IPS-15b (cell line): ENCODE data around the gene TOP1.
"Not testable (repeated sequence)": the region's sequence is repeated elsewhere in the genome, so short reads cannot be mapped to it uniquely, and the experiment has no call there.

Experiments used
- H3K27me3 ChIP-seq: one replicate; pipeline ENCODE4 v1.6.1; 2013; ENCODE audit warnings: low read length; ENCODE audit not compliant: control insufficient read depth, insufficient read depth
- H3K36me3 ChIP-seq: one replicate; pipeline ENCODE4 v1.6.1; 2013; ENCODE audit warnings: low read length; ENCODE audit not compliant: control insufficient read depth, insufficient read depth
- H3K4me1 ChIP-seq: one replicate; pipeline ENCODE4 v1.6.1; 2013; ENCODE audit warnings: mild to moderate bottlenecking, low read length; ENCODE audit not compliant: control insufficient read depth, insufficient read depth
- H3K4me3 ChIP-seq: one replicate; pipeline ENCODE4 v1.5.1; 2013; ENCODE audit warnings: low read depth, low read length
- H3K9ac ChIP-seq: one replicate; pipeline ENCODE4 v1.6.1; 2013; ENCODE audit warnings: low read depth, mild to moderate bottlenecking, low read length
- H3K9me3 ChIP-seq: one replicate; pipeline ENCODE4 v1.6.1; 2013; ENCODE audit warnings: mild to moderate bottlenecking, low read length; ENCODE audit not compliant: control insufficient read depth, insufficient read depth

Gene TOP1

GRCh38 chr20:41131594-41132387, 103.2 kb downstream of the TOP1 start:
- no peak overlapping the region for H3K9ac ChIP-seq

GRCh38 chr20:41132388-41132775, 103.8 kb downstream of the TOP1 start:
- H3K9me3 ChIP-seq, H3K27me3 ChIP-seq, H3K4me3 ChIP-seq, H3K36me3 ChIP-seq, H3K9ac ChIP-seq: not testable (repeated sequence)
- peaks cover 11% of the 10 kb centered on the region for H3K4me1 ChIP-seq

More at GRCh38 chr20:41131594-41132387, 103.2 kb downstream of the TOP1 start:
- Histone ChIP-seq H3K9me3 (no peaks in the 10 kb centered on the region), H3K27me3 (peaks cover 6% of the 10 kb centered on the region), H3K4me3 (no peak overlapping the region), H3K4me1 (peaks cover 11% of the 10 kb centered on the region), H3K36me3 (peaks cover under 1% of the 10 kb centered on the region)

GRCh38 chr20:41133709-41134361, 105.2 kb downstream of the TOP1 start:
- Histone ChIP-seq H3K27me3 (peaks cover 6% of the 10 kb centered on the region), H3K4me3 (no peak overlapping the region), H3K9me3 (no peaks in the 10 kb centered on the region), H3K4me1 (peaks cover 12% of the 10 kb centered on the region), H3K36me3 (peaks cover 2% of the 10 kb centered on the region), H3K9ac (no peak overlapping the region)

- Histone ChIP-seq H3K4me1 (peaks cover 17% of the 10 kb centered on the region), H3K36me3 (peaks cover 2% of the 10 kb centered on the region), H3K9me3 (no peaks in the 10 kb centered on the region), H3K9ac (no peak overlapping the region), H3K4me3 (no peak overlapping the region), H3K27me3 (peaks cover 6% of the 10 kb centered on the region)
Measured at GRCh38 chr20:41134362-41135186, 106.0 kb downstream of the TOP1 start.

- peaks cover 6% of the 10 kb centered on the region for H3K27me3 ChIP-seq
- H3K36me3 ChIP-seq = peaks cover 2% of the 10 kb centered on the region
- no peak overlapping the region for H3K4me3 ChIP-seq
- H3K9ac ChIP-seq = no peak overlapping the region
- H3K9me3 ChIP-seq = no peaks in the 10 kb centered on the region
- H3K4me1 ChIP-seq = peaks cover 25% of the 10 kb centered on the region
Measured at GRCh38 chr20:41135187-41135887, 106.7 kb downstream of the TOP1 start.

- H3K9ac ChIP-seq = peak overlapping the region; percentile 48
- peaks cover 2% of the 10 kb centered on the region for H3K36me3 ChIP-seq
- H3K9me3 ChIP-seq = no peaks in the 10 kb centered on the region
- H3K4me1 ChIP-seq = peaks cover 31% of the 10 kb centered on the region
- peaks cover 6% of the 10 kb centered on the region for H3K27me3 ChIP-seq
- H3K4me3 ChIP-seq = peak overlapping the region; percentile 79
Measured at GRCh38 chr20:41135888-41136679, 107.5 kb downstream of the TOP1 start.

- Histone ChIP-seq H3K27me3 (peaks cover 6% of the 10 kb centered on the region), H3K4me3 (peak within 1 kb of the TSS; percentile 79), H3K9ac (peak within 1 kb of the TSS; percentile 90), H3K9me3 (no peaks in the 10 kb centered on the region), H3K4me1 (peaks cover 33% of the 10 kb centered on the region), H3K36me3 (peaks cover 2% of the 10 kb centered on the region)
Measured at GRCh38 chr20:41136680-41137613, 108.3 kb downstream of the TOP1 start, which contains the start of gene PLCG1. TSS of gene PLCG1 (plus strand) at chr20:41137543. CDS start at chr20:41137642, 99 bp downstream.

GRCh38 chr20:41137614-41138474, 109.2 kb downstream of the TOP1 start:
- Histone ChIP-seq H3K27me3 (peaks cover 6% of the 10 kb centered on the region), H3K4me1 (peaks cover 33% of the 10 kb centered on the region), H3K36me3 (peaks cover 2% of the 10 kb centered on the region), H3K9ac (peak overlapping the region; percentile 90), H3K4me3 (peak overlapping the region; percentile 79), H3K9me3 (no peaks in the 10 kb centered on the region)

GRCh38 chr20:41138475-41139226, 110.0 kb downstream of the TOP1 start:
- Histone ChIP-seq H3K9ac (peak overlapping the region; percentile 90), H3K4me1 (peaks cover 33% of the 10 kb centered on the region), H3K9me3 (no peaks in the 10 kb centered on the region), H3K4me3 (peak overlapping the region; percentile 79), H3K27me3 (peaks cover 6% of the 10 kb centered on the region), H3K36me3 (peaks cover 2% of the 10 kb centered on the region)
